Nephron progenitor cell (in vitro differentiated cells): Measurements from ENCODE around the gene ZBTB9.

Source experiments
- DNase-seq: peaks from one replicate; pipeline ENCODE4 v3.0.0; 2021
- H3K27ac Mint-ChIP-seq: 2 replicates; pipeline ENCODE4 v1.8.0; 2021; ENCODE audit warnings: mild to moderate bottlenecking, moderate library complexity, mixed read lengths
- H3K27me3 Mint-ChIP-seq: 2 replicates; pipeline ENCODE4 v1.8.0; 2021; ENCODE audit warnings: mild to moderate bottlenecking, low read depth, mixed read lengths; ENCODE audit not compliant: poor library complexity
- H3K36me3 Mint-ChIP-seq: 2 replicates; pipeline ENCODE4 v1.8.0; 2021; ENCODE audit warnings: low read depth, mixed read lengths
- H3K4me1 Mint-ChIP-seq: 2 replicates; pipeline ENCODE4 v1.8.0; 2021; ENCODE audit warnings: mixed read lengths
- H3K4me3 Mint-ChIP-seq: 2 replicates; pipeline ENCODE4 v1.8.0; 2021; ENCODE audit warnings: mild to moderate bottlenecking, moderate library complexity, mixed read lengths
- H3K9me3 Mint-ChIP-seq: 2 replicates; pipeline ENCODE4 v1.8.0; 2021; ENCODE audit warnings: mild to moderate bottlenecking, moderate library complexity, mixed read lengths
- CTCF ChIP-seq: fragments of 200-600 bp; sonication (generic); IDR thresholded peaks from 2 replicates; pipeline ENCODE4 v1.5.0; 2021; ENCODE audit warnings: antibody characterized with exemption

Gene ZBTB9

GRCh38 chr6:33497157-33497556, 42.8 kb downstream of the ZBTB9 start:
- H3K36me3 Mint-ChIP-seq: no peaks in the 10 kb centered on the region
- peaks cover 6% of the 10 kb centered on the region for H3K9me3 Mint-ChIP-seq
- H3K27me3 Mint-ChIP-seq: peaks cover 25% of the 10 kb centered on the region
- no peak for DNase-seq
- H3K4me1 Mint-ChIP-seq: no peaks in the 10 kb centered on the region
- H3K27ac Mint-ChIP-seq: no peak overlapping the region
- H3K4me3 Mint-ChIP-seq: no peak overlapping the region
- TF ChIP-seq CTCF: no peak

- Mint-ChIP-seq H3K4me3 (no peak overlapping the region), H3K27ac (no peak overlapping the region), H3K27me3 (peaks cover 11% of the 10 kb centered on the region), H3K4me1 (no peaks in the 10 kb centered on the region), H3K9me3 (peaks cover 24% of the 10 kb centered on the region), H3K36me3 (no peaks in the 10 kb centered on the region)
- DNase-seq: no peak
- TF ChIP-seq CTCF: no peak
Measured at GRCh38 chr6:33502486-33502885, 48.1 kb downstream of the ZBTB9 start.

- Mint-ChIP-seq H3K36me3 (no peaks in the 10 kb centered on the region), H3K4me3 (no peak overlapping the region), H3K4me1 (peaks cover 9% of the 10 kb centered on the region), H3K9me3 (peaks cover 24% of the 10 kb centered on the region), H3K27me3 (peaks cover 12% of the 10 kb centered on the region), H3K27ac (no peak overlapping the region)
- DNase-seq: no peak
- no peak for TF ChIP-seq CTCF
Measured at GRCh38 chr6:33504486-33504885, 50.1 kb downstream of the ZBTB9 start.

- no peaks in the 10 kb centered on the region for H3K36me3 Mint-ChIP-seq
- peaks cover 24% of the 10 kb centered on the region for H3K9me3 Mint-ChIP-seq
- peaks cover 8% of the 10 kb centered on the region for H3K27me3 Mint-ChIP-seq
- peaks cover 13% of the 10 kb centered on the region for H3K4me1 Mint-ChIP-seq
- no peak for TF ChIP-seq CTCF
- no peak overlapping the region for H3K4me3 Mint-ChIP-seq
- DNase-seq: no peak
- no peak overlapping the region for H3K27ac Mint-ChIP-seq
Measured at GRCh38 chr6:33505548-33506370, 51.4 kb downstream of the ZBTB9 start.
